CD4-positive, alpha-beta T cell treated with Interleukin-21 for 1 hour (primary cell): ENCODE measurements around the gene TMEM116.
"Not testable (repeated sequence)": the region's sequence is repeated elsewhere in the genome, so short reads cannot be mapped to it uniquely, and the experiment has no call there.

Experiments
- DNase-seq: peaks from one replicate; pipeline ENCODE4 v3.0.0-alpha.2; 2020

The TMEM116 gene

DNA sequence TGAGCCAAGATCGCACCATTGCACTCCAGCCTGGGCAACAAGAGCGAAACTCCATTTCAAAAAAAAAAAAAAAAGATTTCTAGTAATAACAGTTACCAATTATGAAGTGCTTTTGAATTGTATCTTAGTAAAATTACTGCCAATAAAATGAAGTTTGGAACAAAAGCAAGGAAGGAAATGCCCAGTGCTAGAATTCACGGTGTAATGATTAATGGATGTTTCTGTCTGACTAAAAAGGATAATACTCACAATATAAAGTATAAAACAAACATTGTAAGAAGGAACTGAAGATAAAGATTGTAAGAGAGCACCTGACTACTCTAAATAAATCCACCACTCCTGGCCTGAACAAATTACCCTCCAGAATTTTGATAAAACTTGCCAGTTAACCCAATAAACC, 4.0 kb downstream of the TMEM116 start:
- no peak for DNase-seq

DNA sequence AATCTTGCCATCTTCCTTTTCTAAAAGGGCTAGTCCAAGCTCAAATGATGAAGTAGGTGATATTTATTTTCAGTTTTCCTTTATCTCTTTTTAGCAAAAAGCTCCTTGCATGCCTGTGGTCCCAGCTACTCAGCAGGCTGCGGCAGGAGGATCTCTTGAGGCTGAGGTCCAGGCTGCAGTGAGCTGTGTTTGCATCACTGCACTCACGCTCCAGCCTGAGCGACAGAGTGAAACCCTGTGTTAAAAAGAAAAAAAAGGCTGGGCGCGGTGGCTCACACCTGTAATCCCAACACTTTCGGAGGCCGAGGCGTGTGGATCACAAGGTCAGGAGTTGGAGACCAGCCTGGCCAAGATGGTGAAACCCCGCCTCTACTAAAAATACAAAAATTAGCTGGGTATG, 5.0 kb downstream of the TMEM116 start:
- DNase-seq = no peak

- no peak for DNase-seq
Observed at GRCh38 chr12:112005419-112006395, 7.3 kb downstream of the TMEM116 start.

GRCh38 chr12:112004041-112004440, 8.9 kb downstream of the TMEM116 start:
- DNase-seq = no peak

GRCh38 chr12:112001576-112001975, 11.4 kb downstream of the TMEM116 start:
- no peak for DNase-seq

DNA sequence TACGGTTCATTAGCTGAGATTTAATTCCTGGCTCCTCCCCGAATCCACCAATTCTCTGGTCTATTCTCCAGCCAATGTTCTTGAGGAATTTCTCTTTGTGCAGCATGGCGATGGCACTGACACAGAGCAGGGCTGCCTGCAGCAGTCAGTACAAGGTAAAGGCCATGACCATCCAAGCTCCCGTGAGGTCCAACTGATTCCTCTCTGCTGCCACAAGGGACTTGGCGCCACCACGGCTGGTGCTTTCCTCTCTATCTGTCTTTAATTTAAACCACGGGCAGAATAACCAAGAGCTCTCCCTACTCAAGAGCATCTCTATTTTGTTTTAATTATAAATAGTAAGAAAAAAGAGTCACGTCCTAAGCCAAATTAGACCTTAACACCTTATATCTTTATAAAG, 12.1 kb downstream of the TMEM116 start:
- peak; percentile 31 for DNase-seq

DNA sequence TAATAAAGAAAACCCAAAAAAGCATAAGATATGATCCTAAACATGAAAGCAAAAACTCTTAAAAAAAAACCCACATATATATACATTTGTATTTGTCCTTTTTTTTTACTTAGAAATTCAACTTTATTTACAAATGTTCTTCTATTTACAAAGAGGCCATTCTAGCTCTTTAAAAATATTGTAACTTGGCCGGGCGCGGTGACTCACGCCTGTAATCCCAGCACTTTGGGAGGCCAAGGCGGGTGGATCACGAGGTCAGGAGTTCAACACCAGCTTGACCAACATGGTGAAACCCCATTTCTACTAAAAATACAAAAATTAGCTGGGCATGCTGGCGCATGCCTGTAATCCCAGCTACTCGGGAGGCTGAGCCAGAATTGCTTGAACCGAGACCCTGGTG, 13.8 kb downstream of the TMEM116 start:
- not testable (repeated sequence) for DNase-seq

- no peak for DNase-seq
Observed at GRCh38 chr12:111998015-111998414, 14.9 kb downstream of the TMEM116 start.

DNA sequence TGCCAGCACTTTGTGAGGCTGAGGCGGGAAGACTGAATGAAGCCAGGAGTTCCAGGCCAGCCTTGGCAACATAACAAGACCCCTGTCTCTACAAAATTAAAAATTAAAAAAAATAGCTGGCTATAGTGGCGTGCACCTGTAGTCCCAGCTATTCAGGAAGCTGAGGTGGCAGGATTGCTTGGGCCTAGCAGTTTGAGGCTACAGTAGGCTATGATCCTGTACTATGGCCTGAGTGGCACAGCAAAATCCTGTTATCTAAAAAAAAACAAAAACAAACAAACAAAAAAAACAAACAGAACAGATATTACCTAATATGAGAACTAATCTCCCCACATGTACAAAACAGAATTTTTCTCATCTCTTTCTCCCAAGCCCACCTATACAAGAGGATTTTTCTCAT, 15.7 kb downstream of the TMEM116 start:
- no peak for DNase-seq

- no peak for DNase-seq
Observed at GRCh38 chr12:111995782-111996480, 17.0 kb downstream of the TMEM116 start.

DNA sequence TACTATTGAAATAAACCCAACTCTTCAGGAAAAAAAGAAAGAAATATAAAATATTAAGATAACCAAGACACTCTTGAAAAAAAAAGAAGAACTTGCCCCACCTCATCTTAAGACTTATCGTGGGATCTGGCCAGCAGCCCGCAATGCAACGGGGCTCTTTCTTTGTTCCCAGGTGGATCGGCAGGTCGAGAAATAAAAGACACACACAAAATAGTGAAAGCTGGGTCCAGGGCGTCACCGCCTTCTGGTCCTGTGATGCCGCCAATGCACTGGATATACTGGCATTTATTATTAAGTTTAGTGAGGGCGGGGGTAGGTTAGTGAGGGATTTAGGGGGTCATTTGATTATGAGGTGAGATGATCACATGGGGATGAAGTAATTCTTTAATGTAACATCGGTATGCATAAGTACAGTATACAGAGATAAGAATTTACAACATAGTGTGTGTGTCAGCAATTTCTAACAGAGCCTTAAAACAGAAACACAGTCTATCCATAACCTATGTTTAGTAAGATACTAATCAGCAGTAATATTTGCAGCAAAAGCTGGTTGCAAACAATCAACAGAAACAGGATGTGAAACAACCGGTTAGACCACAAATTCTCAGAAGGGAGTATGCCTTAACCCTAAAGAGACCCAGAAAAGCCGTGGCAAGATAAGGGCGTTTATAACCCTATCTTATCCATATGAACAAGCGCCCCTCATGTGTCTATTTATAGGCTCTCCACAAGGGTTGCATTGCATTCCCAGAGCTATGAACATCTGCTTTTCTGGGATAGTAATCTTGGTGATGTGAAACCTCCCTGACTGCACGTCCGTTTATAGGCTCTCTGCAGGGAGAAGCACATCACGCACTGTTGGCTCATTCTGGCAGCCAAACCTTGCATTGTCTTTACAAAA, 18.5 kb downstream of the TMEM116 start:
- DNase-seq = peak; percentile 62

- peak; percentile 52 for DNase-seq
Observed at GRCh38 chr12:111993292-111994150, 19.4 kb downstream of the TMEM116 start.

DNA sequence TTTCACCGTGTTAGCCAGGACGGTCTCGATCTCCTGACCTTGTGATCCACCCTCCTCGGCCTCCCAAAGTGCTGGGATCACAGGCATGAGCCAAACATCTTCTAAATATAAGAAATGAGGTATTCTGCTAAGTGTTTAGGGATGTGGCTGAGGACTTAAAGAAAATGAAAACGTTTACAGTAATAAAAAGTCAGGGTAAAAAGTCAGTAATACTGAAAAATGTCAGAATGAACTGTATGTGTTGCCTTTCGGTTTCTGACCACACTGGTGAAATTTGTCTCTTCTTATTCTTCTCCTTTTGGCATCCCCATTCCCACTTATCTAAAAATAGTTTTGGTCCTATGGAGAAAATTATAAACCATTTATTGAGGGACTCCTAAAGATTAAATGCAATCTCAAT, 20.5 kb downstream of the TMEM116 start:
- DNase-seq = no peak

DNA sequence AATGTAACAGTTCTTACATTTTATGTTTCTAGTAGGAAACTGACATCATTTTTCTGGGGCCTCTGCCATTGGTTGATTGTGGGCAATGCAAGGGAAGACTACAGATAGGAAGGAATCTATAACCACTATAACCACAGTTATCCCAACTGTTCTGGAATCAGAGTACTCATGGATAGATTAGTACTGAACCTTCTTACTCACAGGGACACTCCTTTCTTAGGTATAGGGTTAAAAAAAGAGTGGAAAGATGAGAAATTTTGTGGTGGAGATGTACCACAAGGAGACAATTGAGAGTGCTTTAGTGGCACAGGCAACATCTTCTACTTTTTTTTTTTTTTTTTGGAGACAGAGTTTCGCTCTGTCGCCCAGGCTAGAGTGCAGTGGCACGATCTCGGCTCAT, 21.0 kb downstream of the TMEM116 start:
- no peak for DNase-seq

GRCh38 chr12:111991535-111991934, 21.4 kb downstream of the TMEM116 start:
- no peak for DNase-seq

GRCh38 chr12:111984820-111985219, 28.1 kb downstream of the TMEM116 start:
- DNase-seq = no peak

DNA sequence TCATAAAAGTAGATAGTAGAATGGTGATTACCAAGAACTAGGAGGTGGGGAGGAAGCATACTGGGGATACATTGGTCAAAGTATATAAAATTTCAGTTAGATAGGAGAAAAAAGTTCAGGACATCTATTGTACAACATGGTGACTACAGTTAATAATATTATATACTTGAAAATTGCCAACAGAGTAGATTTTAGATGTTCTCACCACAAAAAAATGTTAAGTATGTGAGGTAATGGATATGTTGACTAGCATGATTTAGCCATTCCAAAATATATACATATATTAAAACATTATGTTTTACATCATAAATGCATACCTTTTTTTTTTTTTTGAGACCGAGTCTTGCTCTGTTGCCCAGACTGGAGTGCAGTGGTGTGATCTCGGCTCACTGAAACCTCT, 31.0 kb downstream of the TMEM116 start:
- no peak for DNase-seq

- no peak for DNase-seq
Observed at GRCh38 chr12:111980598-111980997, 32.4 kb downstream of the TMEM116 start.

DNA sequence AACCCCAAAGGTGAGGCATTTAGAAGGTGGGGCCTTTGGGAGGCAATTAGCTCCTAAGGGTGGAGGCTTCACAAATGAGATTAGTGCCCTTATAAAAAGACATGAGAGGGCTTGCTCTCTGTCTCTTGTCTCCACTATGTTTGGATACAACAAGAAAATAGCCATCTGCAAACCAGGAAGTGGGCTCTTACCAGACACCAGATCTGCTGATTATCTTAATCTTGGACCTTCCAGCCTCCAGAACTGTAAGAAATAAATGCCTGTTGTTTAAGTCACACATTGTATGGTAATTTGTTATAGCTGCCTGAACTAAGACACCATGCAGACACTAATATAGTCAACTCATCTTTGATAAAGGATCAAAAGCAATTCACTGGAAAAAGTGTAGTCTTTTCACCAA, 34.4 kb downstream of the TMEM116 start:
- DNase-seq = no peak

DNA sequence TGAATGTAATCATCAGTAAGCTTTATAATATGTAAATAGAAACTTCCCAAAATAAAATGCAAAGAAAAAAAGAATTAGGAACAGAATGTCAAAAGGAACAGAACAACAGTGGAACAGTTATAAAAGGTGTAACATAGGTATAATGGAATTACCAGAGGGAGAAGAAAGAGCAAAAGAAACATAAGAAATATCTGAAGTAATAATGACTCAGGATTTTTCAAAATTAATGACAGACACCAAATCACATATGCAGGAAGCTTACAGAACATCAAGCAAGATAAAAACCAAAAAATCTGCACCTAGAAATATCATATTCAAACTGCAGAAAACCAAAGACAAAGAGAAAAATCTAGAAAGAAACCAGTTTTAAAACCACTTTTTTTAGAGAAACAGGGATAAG, 36.1 kb downstream of the TMEM116 start:
- no peak for DNase-seq

- no peak for DNase-seq
Observed at GRCh38 chr12:111976291-111976690, 36.7 kb downstream of the TMEM116 start.
